ENCODE measurements around the gene SLAIN2.

Gene SLAIN2

GRCh38 chr4:48467442-48467841 lies 126.1 kb downstream of the SLAIN2 start:
- no peak for DNase-seq (ENCODE audit: low read depth)
- TF ChIP-seq, protein P1, sequence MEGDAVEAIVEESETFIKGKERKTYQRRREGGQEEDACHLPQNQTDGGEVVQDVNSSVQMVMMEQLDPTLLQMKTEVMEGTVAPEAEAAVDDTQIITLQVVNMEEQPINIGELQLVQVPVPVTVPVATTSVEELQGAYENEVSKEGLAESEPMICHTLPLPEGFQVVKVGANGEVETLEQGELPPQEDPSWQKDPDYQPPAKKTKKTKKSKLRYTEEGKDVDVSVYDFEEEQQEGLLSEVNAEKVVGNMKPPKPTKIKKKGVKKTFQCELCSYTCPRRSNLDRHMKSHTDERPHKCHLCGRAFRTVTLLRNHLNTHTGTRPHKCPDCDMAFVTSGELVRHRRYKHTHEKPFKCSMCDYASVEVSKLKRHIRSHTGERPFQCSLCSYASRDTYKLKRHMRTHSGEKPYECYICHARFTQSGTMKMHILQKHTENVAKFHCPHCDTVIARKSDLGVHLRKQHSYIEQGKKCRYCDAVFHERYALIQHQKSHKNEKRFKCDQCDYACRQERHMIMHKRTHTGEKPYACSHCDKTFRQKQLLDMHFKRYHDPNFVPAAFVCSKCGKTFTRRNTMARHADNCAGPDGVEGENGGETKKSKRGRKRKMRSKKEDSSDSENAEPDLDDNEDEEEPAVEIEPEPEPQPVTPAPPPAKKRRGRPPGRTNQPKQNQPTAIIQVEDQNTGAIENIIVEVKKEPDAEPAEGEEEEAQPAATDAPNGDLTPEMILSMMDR (IDR thresholded peaks at IDR 0.05; ENCODE audit: low read depth, low read length, missing control alignments): no peak
- no peak overlapping the region for H3K4me3 ChIP-seq (ENCODE audit: low read depth, low read length)

DNA sequence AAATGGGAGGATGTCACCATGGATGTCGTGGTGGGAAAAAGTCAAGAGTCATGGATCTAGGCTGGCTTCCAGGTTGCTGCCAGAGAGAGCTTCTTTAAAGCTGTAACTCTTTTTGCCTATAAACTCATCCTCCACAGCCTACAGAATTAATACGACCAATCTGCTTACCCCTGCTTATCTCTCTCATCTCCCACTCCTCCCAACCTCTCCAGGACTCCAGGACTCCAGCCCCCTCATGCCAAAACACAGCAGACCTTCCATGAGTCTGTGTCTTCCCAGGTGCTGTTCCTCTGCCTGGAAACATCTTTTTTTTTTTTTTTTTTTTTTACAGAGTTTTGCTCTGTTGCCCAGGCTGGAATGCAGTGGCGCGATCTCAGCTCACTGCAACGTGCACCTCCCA lies 126.6 kb downstream of the SLAIN2 start:
- TF ChIP-seq, protein P1 (IDR thresholded peaks at IDR 0.05; ENCODE audit: low read depth, low read length, missing control alignments): no peak
- no peak overlapping the region for H3K4me3 ChIP-seq (ENCODE audit: low read depth, low read length)
- no peak for DNase-seq (ENCODE audit: low read depth)

DNA sequence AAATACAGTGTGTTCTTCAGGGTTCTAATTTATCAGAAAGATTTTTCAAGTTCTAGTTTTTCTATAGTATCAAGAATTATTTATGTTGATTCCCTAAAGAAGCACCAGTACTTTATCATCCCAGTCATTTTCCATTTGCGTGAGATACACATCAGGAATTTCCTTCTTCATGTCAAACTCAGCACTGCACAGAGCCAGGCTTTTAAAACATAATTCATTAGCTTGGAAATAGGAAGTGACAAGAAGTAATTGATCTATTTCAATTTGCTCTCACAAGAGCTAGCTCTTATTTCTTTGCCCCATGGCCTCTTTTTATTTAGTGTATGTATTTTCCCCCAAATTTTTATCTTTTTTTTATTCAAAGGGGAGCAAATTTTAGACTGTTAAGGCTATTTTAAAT lies 128.8 kb downstream of the SLAIN2 start:
- TF ChIP-seq, protein P1 (IDR thresholded peaks at IDR 0.05; ENCODE audit: low read depth, low read length, missing control alignments): no peak
- no peak for DNase-seq (ENCODE audit: low read depth)
- H3K4me3 ChIP-seq (ENCODE audit: low read depth, low read length): no peak overlapping the region

GRCh38 chr4:48470570-48470969 lies 129.2 kb downstream of the SLAIN2 start:
- no peak overlapping the region for H3K4me3 ChIP-seq (ENCODE audit: low read depth, low read length)
- DNase-seq (ENCODE audit: low read depth): no peak
- TF ChIP-seq, protein P1 (IDR thresholded peaks at IDR 0.05; ENCODE audit: low read depth, low read length, missing control alignments): no peak

DNA sequence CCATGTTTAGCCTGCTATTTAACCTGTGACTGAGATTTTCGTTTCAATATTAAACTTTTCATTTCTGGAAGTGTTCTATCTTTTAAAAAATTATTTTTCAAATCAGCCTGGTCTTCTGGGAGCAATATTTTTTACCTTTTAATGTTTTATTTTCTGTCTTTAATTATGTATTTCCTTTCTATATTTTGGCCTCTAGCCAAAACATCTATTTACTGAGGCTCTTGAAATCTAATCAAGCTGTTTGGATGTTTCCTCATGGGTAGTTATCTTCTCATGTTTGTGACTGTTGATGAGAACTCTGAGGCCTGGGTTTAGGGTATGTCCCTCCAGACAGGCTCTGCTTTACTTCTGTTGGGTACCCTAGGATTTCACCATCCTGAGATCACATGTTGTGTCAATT lies 131.5 kb downstream of the SLAIN2 start:
- TF ChIP-seq, protein P1 (IDR thresholded peaks at IDR 0.05; ENCODE audit: low read depth, low read length, missing control alignments): no peak
- DNase-seq (ENCODE audit: low read depth): no peak

DNA sequence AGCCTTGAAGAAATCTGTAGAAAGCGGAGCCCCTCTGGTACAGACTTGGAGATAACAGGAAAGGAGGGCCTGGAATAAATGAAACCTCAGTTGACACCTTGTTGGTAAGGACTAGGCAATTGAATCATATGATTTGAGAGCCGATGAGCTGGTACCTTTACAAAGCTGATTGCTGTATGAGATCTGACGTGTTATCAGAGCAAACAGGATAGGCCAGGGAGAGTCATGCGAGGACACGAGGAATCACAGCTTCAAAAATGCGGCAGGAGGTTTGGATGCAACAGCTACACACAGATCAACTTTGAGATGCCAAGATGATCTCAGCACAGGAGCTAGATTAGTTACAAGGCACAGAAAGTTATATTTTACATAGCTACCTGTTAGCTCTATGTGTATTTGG lies 134.4 kb downstream of the SLAIN2 start:
- no peak overlapping the region for H3K4me3 ChIP-seq (ENCODE audit: low read depth, low read length)
- TF ChIP-seq, protein P1 (IDR thresholded peaks at IDR 0.05; ENCODE audit: low read depth, low read length, missing control alignments): no peak
- no peak for DNase-seq (ENCODE audit: low read depth)

More for the DNA sequence above, 131.5 kb downstream of the SLAIN2 start:
- H3K4me3 ChIP-seq (ENCODE audit: low read depth, low read length): no peak overlapping the region
